Cardiac septum (tissue), 1 donor: ENCODE results near the gene UBTF. TPM values are rescaled to one million over a fixed set of nuclear protein-coding genes. Genes with fewer than 3 reads are reported as not detected.

Source experiments
- DNase-seq: peaks from one replicate; pipeline ENCODE4 v3.0.0-alpha.2; 2020; ENCODE audit warnings: low spot score
- intact Hi-C: fragments of 100-400 bp; cut with DNase I; formaldehyde crosslinking; loops from one replicate; pipeline ENCODE4 v1.14.0; 2022
- microRNA-seq: library from miRNA; unstranded; fragments of <30 nt; microRNA quantifications from one replicate; pipeline ENCODE4 v1.2.0, GENCODE V29; 2020
- total RNA-seq: library from RNA; stranded (reverse); fragmentation: NEBNext Ultra II Directional; extraction: Animal tissue kit (Norgen Biotek cat#: 25700); gene quantifications from one replicate; pipeline ENCODE4 v1.2.1, GENCODE V29; 2021
- donor health status: DM: no; HTN: no; CAD: no.

Gene UBTF
- total RNA-seq, 1 donor from 2014 or later, result 53.1 TPM

- DNase-seq, result no peak
- intact Hi-C loops, result no loop called here
These were observed 35.2 kb downstream of the UBTF start for GRCh38 chr17:44184212-44184810.

- intact Hi-C loops, result no loop called here
- no peak for DNase-seq
These were observed 36.5 kb downstream of the UBTF start for GRCh38 chr17:44183024-44183423.

GRCh38 chr17:44178133-44178532 is 41.3 kb downstream of the UBTF start:
- no peak for DNase-seq
- intact Hi-C loops, result no loop called here

GRCh38 chr17:44177640-44178039 is 41.8 kb downstream of the UBTF start:
- intact Hi-C loops, result no loop called here
- no peak for DNase-seq

GRCh38 chr17:44176671-44177501 is 42.6 kb downstream of the UBTF start:
- intact Hi-C loops, result no loop called here
- DNase-seq, result no peak

- DNase-seq, result no peak
- intact Hi-C loops, result no loop called here
These were observed 43.2 kb downstream of the UBTF start for GRCh38 chr17:44176257-44176656.

- intact Hi-C loops, result no loop called here
- no peak for DNase-seq
These were observed 45.0 kb downstream of the UBTF start for GRCh38 chr17:44174427-44174826.

GRCh38 chr17:44171931-44172455 is 47.5 kb downstream of the UBTF start:
- intact Hi-C loops, result no loop called here
- no peak for DNase-seq

GRCh38 chr17:44170499-44171201 is 48.8 kb downstream of the UBTF start, which contains the start of gene ASB16:
Gene ASB16 (plus strand): TSS chr17:44170704. CDS start chr17:44170790, 86 bp downstream.
- intact Hi-C loops, result no loop called here
- DNase-seq, result peak; percentile 82

GRCh38 chr17:44170135-44170498 is 49.4 kb downstream of the UBTF start:
- intact Hi-C loops, result no loop called here
- DNase-seq, result no peak

GRCh38 chr17:44167181-44167861 is 52.2 kb downstream of the UBTF start:
- no peak for DNase-seq
- intact Hi-C loops, result loop anchor here (5.0 to 10.0 kb wide), 2 partner anchors 160 to 223 kb away; partner anchors contain the start of gene PPY

GRCh38 chr17:44164476-44164875 is 55.0 kb downstream of the UBTF start:
- DNase-seq, result no peak
- intact Hi-C loops, result loop anchor here (10.0 kb wide), 1 partner anchor 220 kb away; the partner anchor contains the start of gene PPY

- intact Hi-C loops, result loop anchor here (10.0 kb wide), 1 partner anchor 215 kb away; the partner anchor contains the start of gene PPY
- DNase-seq, result no peak
These were observed 59.8 kb downstream of the UBTF start for GRCh38 chr17:44159519-44160210.

GRCh38 chr17:44155488-44155887 is 64.0 kb downstream of the UBTF start:
- no peak for DNase-seq
- intact Hi-C loops, result no loop called here

Small RNAs within 50 kb of the gene (microRNA-seq; reads per million reads assigned to microRNA genes)
- not detected for gene MIR6782

Other genes with a start within 250 kb of the UBTF start
- 0.51 TPM for gene NAGS, start 215.1 kb downstream of the UBTF start, total RNA-seq
- 12.4 TPM for gene TMEM101, start 204.7 kb downstream of the UBTF start, total RNA-seq
- gene LSM12, start 153.0 kb downstream of the UBTF start, total RNA-seq, result 39.2 TPM
- 33.6 TPM for gene G6PC3, start 148.9 kb downstream of the UBTF start, total RNA-seq
- gene HDAC5, start 96.0 kb downstream of the UBTF start, total RNA-seq, result 75.5 TPM
- 0.65 TPM for gene HROB, start 77.7 kb downstream of the UBTF start, total RNA-seq
- 8.9 TPM for gene ASB16, start 49.0 kb downstream of the UBTF start, total RNA-seq
- gene TMUB2, start 32.7 kb downstream of the UBTF start, total RNA-seq, result 20.5 TPM
- gene ATXN7L3, start 19.8 kb downstream of the UBTF start, total RNA-seq, result 37.8 TPM
- 4.0 TPM for gene SLC4A1, start 48.5 kb upstream of the UBTF start, total RNA-seq
- 0.97 TPM for gene RUNDC3A, start 88.9 kb upstream of the UBTF start, total RNA-seq
- 53.4 TPM for gene SLC25A39, start 105.1 kb upstream of the UBTF start, total RNA-seq
- 130 TPM for gene GRN, start 125.6 kb upstream of the UBTF start, total RNA-seq
- 0.62 TPM for gene FAM171A2, start 144.2 kb upstream of the UBTF start, total RNA-seq
- gene ITGA2B, start 170.0 kb upstream of the UBTF start, total RNA-seq, result 1.7 TPM